LNCaP clone FGC (cell line): ENCODE data around the gene SMIM20.
A peak's percentile ranks its signal among the peaks of the same experiment; 100 is the strongest.

Source experiments
- DNase-seq: peaks from one replicate; pipeline ENCODE4 v3.0.0-alpha.2; 2011; ENCODE audit warnings: low read depth
- H3K4me3 ChIP-seq: 2 replicates; pipeline ENCODE4 v1.5.1; 2011; ENCODE audit warnings: mild to moderate bottlenecking, low read depth, low read length, control low read depth
- TF ChIP-seq, protein P1 (sequence below): IDR thresholded peaks from 2 replicates; pipeline ENCODE4 v1.5.1; 2012; ENCODE audit warnings: mild to moderate bottlenecking; ENCODE audit not compliant: control insufficient read depth, insufficient read depth; ENCODE audit errors: extremely low read depth

SMIM20 gene

DNA sequence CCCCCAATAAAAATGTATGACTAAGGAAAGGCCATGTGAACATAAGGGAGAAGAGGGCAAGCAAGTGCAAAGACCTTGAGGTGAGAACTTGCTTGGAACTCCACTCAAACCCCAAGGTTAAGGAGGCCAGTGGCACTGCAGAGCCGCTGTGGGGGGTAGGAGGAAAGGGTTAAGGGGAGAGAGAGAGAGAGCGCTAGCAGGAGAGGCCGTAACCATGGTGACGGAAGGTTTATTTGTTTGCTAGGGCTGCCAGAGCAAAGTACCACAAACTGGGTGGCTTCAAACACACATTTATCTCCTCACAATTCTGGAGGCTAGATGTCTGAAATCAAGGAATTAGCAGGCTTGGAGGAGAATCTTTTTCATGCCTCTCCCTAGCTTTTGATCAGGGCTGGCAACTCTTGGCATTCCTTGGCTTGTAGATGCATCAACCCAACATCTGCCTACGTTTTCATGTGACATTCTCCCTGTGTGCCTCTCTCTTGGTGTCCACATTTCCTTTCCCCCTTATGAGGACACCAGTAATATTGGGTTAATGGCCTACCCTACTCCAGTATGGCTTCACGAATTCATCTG is 35.2 kb downstream of the SMIM20 start:
- peak; percentile 10 for DNase-seq
- TF ChIP-seq, protein P1, sequence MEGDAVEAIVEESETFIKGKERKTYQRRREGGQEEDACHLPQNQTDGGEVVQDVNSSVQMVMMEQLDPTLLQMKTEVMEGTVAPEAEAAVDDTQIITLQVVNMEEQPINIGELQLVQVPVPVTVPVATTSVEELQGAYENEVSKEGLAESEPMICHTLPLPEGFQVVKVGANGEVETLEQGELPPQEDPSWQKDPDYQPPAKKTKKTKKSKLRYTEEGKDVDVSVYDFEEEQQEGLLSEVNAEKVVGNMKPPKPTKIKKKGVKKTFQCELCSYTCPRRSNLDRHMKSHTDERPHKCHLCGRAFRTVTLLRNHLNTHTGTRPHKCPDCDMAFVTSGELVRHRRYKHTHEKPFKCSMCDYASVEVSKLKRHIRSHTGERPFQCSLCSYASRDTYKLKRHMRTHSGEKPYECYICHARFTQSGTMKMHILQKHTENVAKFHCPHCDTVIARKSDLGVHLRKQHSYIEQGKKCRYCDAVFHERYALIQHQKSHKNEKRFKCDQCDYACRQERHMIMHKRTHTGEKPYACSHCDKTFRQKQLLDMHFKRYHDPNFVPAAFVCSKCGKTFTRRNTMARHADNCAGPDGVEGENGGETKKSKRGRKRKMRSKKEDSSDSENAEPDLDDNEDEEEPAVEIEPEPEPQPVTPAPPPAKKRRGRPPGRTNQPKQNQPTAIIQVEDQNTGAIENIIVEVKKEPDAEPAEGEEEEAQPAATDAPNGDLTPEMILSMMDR, result no peak
- no peak overlapping the region for H3K4me3 ChIP-seq

DNA sequence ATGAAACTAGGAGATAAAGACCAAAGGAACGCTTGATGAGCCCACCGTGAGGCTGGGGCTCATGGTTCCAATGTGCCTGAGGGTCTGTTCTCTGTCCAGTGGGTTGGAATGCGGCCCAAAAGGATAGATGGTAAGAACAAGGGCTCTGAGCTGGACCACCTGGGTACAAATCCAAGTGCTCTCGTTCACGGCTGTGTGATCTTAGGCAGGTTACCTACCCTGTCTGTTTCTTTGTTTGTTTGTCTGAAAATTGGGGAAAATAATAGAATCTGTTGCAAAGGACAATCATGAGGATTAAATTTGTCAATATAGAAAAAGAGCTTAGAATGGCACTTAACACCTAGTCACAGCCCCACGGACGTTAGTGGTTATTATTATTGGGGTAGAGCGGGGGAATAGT is 36.0 kb downstream of the SMIM20 start:
- TF ChIP-seq, protein P1, result no peak
- H3K4me3 ChIP-seq, result no peak overlapping the region
- DNase-seq, result no peak

DNA sequence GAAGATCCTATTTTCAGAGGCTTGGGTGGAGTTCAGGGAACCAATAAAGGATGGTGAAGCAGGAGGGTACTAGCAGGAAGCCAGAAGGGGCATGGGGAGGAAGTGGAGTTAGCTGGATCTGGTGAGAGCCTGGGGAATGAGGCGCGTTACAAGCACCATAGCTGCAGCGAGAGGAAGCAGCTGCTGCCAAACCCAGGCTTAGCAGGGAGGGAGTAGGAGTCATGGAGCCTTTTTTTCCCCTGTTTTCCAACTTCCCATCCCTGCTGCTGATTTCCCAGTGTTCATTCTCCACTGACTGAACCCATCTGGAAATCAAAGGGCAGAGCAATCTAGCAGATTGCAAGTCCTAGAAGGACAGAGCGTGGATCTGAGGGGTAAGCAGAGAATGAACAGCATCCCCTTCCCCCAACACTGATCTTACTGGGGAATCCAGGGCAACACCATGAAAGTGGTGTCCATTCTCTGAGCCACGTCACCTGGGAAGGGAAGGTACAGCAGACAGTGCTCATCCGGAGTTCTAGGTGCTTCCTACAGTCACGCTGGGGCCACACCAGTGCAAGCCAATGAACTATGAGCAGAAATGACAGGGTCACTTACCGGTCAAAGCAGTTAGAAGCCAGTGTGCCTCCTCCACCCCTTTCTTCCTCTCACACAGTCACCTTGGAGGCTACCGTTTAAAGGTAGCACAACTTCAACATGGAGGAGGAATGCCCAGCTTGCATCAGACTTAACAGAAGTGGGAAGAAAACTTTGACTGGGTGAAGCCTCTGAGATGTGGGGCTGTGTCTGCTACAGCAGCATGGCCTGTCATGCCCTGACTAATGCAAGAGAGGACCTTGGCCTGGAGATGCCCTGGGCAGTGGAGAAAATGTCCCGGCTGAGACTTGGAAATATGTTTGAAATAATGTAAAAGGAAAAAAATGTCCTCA is 36.7 kb downstream of the SMIM20 start:
- DNase-seq, result no peak
- no peak overlapping the region for H3K4me3 ChIP-seq
- TF ChIP-seq, protein P1, result no peak

DNA sequence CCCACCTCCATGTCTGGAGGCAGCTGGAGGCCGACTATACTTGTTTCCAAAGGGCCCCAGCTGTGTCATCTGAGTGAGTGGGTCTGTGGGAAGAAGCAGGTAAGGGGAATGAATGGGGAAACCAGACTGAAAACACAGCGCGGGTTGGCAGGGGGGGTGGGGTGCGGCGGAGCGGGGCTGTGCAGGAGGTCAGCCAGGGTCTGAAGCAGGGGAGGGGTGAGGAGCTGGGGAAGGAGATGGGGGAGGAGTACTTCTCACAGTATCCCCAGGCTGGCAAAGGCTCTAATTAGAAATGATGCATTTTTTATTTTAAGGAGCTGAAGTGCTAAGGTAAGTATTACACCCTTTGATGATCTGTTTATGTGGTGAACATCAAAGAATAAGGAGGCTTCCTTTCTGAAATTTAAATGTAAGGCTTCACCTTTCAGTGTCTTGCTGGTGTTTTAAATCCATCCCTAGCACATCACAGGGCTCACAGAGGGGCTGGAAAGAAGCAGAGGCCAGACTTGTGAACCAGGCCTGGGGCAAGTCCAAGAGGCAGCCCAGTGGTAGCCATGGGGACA is 37.5 kb downstream of the SMIM20 start:
- no peak overlapping the region for H3K4me3 ChIP-seq
- no peak for DNase-seq
- TF ChIP-seq, protein P1, result no peak

DNA sequence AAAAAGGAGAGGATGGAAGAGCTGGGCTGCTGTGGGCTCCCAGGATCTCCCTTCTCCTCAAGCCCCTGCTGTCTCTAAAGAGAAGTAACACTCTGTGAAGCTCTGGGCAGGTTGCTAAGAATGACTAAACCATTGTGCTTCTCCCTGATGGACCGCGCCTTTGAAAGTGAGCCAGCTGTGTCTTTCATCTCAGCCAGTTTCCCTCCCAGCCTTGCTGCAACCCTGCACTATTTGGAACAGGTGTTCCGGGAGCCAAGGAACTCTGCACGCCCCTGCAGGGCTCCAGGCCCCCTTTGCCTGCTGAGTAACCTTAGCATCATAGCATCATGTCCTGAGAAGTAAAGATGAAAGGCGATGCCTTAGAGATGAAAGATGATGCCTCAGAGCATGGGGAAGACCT is 39.7 kb downstream of the SMIM20 start:
- DNase-seq, result no peak
- H3K4me3 ChIP-seq, result no peak overlapping the region

DNA sequence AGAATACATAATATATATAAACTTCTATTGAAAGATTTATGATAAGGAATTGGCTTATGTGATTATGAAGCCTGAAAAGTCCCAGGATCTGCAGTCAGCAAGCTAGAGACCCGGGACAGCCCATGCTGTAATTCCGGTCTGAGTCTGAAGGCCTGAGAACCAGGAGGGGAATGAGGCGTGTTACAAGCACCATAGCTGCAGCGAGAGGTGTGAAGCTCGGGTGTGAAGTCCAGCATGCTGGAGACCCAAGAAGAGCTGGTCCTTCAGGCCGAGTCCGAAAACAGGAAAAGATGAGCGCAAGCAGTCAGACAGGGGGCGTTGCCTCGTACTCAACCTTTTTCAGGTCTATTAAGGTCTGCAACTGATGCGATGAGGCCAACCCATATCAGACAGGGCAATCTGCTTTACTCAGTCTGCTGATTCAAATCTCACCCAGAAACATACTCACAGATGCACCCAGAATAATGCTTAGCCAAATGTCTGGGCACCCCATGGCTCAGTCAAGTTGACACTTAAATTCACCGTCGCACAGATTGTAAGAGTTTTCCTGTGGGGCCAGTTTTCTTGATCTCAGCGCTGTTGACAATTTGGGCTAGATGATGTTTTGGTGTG is 40.4 kb downstream of the SMIM20 start:
- TF ChIP-seq, protein P1, result no peak
- H3K4me3 ChIP-seq, result no peak overlapping the region
- DNase-seq, result no peak

More for the DNA sequence above, 39.7 kb downstream of the SMIM20 start:
- TF ChIP-seq, protein P1, result no peak
